NCI-H524 treated with DMSO at 0.1 percent for 48 hours (cell line): ENCODE measurements around the gene ZNF580.

Source experiments
- DNase-seq: peaks from one replicate; lab custom pipeline; 2025; lab: John Stamatoyannopoulos, UW

The ZNF580 gene

GRCh38 chr19:55647732-55648584 is 7.2 kb downstream of the ZNF580 start, which contains the start of gene CCDC106:
CCDC106 (plus strand) TSS chr19:55648212; CDS start chr19:55649047, 835 bp downstream.
- DNase-seq, result peak; percentile 28

GRCh38 chr19:55648585-55649267 is 7.9 kb downstream of the ZNF580 start:
- DNase-seq, result no peak

GRCh38 chr19:55649268-55650125 is 8.7 kb downstream of the ZNF580 start:
- no peak for DNase-seq

- no peak for DNase-seq
Observed at GRCh38 chr19:55650126-55650557, 9.3 kb downstream of the ZNF580 start.

- DNase-seq, result no peak
Observed at GRCh38 chr19:55650602-55651230, 9.9 kb downstream of the ZNF580 start.

- DNase-seq, result no peak
Observed at GRCh38 chr19:55651236-55651635, 10.4 kb downstream of the ZNF580 start.

DNA sequence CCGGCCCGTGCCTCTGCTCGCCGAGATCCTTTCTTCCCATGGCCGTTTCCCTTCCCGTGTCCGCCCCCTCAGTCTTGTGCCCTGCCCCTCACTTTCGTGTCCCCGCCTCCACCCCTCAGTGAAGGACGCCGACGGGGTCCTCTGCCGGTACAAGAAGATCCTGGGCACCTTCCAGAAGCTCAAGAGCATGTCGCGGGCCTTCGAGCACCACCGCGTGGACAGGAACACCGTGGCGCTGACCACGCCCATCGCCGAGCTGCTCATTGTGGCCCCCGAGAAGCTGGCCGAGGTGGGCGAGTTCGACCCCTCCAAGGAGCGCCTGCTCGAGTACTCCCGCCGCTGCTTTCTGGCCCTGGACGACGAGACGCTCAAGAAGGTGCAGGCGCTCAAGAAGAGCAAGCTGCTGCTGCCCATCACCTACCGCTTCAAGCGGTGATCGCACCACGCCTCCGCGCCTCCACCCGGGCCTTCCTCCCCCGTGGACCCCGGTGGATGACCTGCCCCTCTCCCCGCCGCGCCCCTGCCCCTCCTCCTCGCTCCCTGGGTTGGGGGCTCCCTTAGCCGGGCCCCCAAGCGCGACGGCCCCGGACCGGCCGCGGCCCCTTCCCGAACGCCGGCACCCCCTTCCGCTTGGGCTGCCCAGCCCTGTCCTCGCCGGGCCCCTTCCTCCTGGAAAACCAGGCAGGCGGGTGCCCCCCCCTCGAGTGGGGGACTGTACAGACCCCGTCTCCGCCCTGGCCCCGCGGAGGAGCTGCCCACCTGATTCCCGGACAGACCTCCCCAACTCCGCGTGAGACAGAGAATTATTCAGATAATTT is 11.7 kb downstream of the ZNF580 start:
- DNase-seq, result no peak

GRCh38 chr19:55653651-55654322 is 13.0 kb downstream of the ZNF580 start:
- peak; percentile 93 for DNase-seq

- peak; percentile 93 for DNase-seq
Observed at GRCh38 chr19:55654323-55654867, 13.6 kb downstream of the ZNF580 start.

GRCh38 chr19:55654868-55655647 is 14.3 kb downstream of the ZNF580 start, which contains the start of gene U2AF2:
U2AF2 (plus strand) TSS chr19:55655035; CDS start chr19:55655105, 70 bp downstream.
- peak; percentile 62 for DNase-seq

DNA sequence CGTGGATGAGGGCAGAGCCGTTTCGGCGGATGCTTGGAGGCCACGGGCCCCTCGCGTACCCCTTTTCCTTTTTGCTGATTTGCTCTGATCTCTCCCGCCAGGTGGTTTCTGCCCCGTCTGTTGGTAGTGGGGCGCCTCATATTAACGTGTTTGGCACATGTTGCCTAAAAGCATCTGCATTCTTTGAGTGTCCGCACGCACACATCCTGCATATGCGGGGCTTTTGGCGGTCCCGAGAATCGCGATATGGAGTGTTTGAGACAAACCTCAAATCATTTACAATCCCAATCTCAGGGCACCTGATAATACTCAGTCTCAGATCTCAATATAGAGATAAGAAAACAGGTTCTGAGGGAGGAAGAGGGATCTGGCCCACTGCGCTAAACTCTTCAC is 14.8 kb downstream of the ZNF580 start:
- DNase-seq, result no peak

- no peak for DNase-seq
Observed at GRCh38 chr19:55656552-55656951, 15.8 kb downstream of the ZNF580 start.

GRCh38 chr19:55656988-55657747 is 16.4 kb downstream of the ZNF580 start:
- DNase-seq, result no peak

GRCh38 chr19:55658846-55659459 is 18.2 kb downstream of the ZNF580 start:
- DNase-seq, result no peak

DNA sequence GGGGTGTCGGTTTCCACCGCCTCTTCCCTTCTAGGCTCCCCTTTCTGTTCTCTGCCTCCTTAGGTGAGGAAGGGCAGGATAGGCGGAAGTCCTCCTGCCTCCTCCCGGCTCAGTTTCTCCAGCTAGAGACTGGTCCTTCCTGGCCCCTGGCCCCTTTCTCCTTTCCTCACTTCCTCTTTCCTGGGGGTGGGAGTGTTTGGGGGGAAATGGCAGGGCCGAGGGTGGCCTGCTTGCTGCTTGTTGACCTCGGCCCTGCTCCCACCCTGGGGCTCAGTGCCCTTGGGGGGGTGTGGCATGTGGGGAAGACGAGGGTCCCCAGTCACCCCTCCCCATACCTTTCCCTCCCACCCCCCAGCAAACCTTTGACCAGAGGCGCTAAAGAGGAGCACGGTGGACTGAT is 19.0 kb downstream of the ZNF580 start:
- no peak for DNase-seq

DNA sequence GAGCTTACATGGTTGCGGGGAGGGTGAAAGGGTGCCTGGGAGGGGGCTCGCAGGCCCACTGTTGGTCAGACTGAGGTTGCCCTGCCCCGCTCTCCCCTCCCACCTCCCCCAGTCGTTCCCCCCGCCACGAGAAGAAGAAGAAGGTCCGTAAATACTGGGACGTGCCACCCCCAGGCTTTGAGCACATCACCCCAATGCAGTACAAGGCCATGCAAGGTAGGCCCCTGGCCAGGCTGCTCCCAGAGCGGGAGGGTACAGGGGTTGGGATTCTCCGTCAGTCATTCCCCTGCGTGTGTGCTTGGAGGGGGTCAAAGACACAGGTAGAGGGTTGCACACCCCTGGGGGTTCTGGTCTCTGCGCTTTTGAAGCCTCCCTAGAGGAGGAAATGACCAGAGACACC is 19.6 kb downstream of the ZNF580 start:
- no peak for DNase-seq

GRCh38 chr19:55660991-55661390 is 20.2 kb downstream of the ZNF580 start:
- no peak for DNase-seq

GRCh38 chr19:55661826-55662225 is 21.0 kb downstream of the ZNF580 start:
- no peak for DNase-seq
